ENCODE data around the gene KCNK4.

DNA sequence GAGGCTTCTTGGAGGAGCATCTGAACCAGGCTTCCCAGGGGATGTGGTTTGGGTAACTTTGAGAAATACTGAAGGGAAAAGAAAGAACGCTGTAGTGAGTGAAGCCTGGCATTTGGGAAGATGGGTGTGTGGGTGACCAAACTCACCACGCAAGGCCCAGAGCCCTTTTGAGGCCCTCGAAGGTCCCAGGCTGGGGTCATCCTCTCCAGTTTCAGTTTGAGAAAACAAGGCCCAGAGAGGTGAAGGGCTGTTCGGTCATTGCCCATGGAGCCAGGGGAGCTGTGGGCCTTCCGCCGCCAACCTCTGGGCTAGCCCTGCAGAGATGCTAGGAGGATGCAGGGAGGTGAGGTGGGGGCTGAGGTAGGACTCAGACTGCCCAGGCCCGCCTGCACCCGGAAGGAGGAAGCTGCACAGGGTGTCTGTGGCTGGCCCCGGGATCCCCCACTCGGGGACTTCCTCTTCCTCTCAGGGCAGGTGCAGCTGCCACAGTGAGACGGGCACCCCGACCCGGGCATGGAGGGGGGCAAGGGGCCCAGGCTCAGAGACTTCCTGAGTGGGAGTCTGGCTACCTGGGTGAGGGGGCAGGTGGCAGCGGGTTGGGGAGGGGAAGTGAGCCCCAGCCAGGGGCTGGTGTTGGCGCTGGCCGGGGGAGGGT, 48.8 kb downstream of the KCNK4 start, which contains the start of gene CCDC88B:
- TF ChIP-seq, protein P1, sequence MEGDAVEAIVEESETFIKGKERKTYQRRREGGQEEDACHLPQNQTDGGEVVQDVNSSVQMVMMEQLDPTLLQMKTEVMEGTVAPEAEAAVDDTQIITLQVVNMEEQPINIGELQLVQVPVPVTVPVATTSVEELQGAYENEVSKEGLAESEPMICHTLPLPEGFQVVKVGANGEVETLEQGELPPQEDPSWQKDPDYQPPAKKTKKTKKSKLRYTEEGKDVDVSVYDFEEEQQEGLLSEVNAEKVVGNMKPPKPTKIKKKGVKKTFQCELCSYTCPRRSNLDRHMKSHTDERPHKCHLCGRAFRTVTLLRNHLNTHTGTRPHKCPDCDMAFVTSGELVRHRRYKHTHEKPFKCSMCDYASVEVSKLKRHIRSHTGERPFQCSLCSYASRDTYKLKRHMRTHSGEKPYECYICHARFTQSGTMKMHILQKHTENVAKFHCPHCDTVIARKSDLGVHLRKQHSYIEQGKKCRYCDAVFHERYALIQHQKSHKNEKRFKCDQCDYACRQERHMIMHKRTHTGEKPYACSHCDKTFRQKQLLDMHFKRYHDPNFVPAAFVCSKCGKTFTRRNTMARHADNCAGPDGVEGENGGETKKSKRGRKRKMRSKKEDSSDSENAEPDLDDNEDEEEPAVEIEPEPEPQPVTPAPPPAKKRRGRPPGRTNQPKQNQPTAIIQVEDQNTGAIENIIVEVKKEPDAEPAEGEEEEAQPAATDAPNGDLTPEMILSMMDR (IDR thresholded peaks at IDR 0.05) = no peak
- TF ChIP-seq POLR2A (IDR thresholded peaks at IDR 0.05) = no peak
